Measurements from ENCODE around the gene PPT2. TPM values are rescaled to one million over a fixed set of nuclear protein-coding genes. Genes with fewer than 3 reads are reported as not detected.

Gene PPT2
- total and polyA plus RNA-seq, 2 of the 13 experiments (the other 11 are each of a cell fraction or from before 2014, with no cell fraction given) = 39.2 to 61.8 TPM

- no peak for TF ChIP-seq SNAPC4 (CRISPR knock-in tag; IDR thresholded peaks at IDR 0.05)
- no peak for TF ChIP-seq FOXM1 (CRISPR knock-in tag; IDR thresholded peaks at IDR 0.05)
- TF ChIP-seq ZNF879 (CRISPR knock-in tag; IDR thresholded peaks at IDR 0.05) = peak; percentile 8; the same call in 1 of the 2 replicates
- no peak for TF ChIP-seq ZNF468 (CRISPR knock-in tag; IDR thresholded peaks at IDR 0.05)
- TF ChIP-seq ZFP37 (CRISPR knock-in tag; IDR thresholded peaks at IDR 0.05; ENCODE audit: borderline replicate concordance) = no peak
- TF ChIP-seq JARID2 (CRISPR knock-in tag; IDR thresholded peaks at IDR 0.05; ENCODE audit: insufficient replicate concordance) = no peak
- TF ChIP-seq RXRB (CRISPR knock-in tag; IDR thresholded peaks at IDR 0.05; ENCODE audit: borderline replicate concordance) = peak; percentile 68; the same call in 1 of the 2 replicates
- TF ChIP-seq JUND (CRISPR knock-in tag; IDR thresholded peaks at IDR 0.05) = peak; percentile 73
- TF ChIP-seq ZNF280B (CRISPR knock-in tag; IDR thresholded peaks at IDR 0.05; ENCODE audit: borderline replicate concordance) = peak; percentile 40; the same call in 1 of the 2 replicates
- peak; percentile 62 for TF ChIP-seq RERE (CRISPR knock-in tag; IDR thresholded peaks at IDR 0.05; ENCODE audit: low read depth)
- peak; percentile 69; the same call in 1 of the 2 replicates for TF ChIP-seq PHF21A (CRISPR knock-in tag; IDR thresholded peaks at IDR 0.05)
- 0 out of 2 replicates have a peak, but pooled peaks have one; percentile 66 for TF ChIP-seq ZNF790 (CRISPR knock-in tag; IDR thresholded peaks at IDR 0.05; ENCODE audit: borderline replicate concordance)
- TF ChIP-seq ZNF460 (CRISPR knock-in tag; IDR thresholded peaks at IDR 0.05; ENCODE audit: borderline replicate concordance) = no peak; the same call in 1 of the 2 replicates
- TF ChIP-seq ZNF160 (CRISPR knock-in tag; IDR thresholded peaks at IDR 0.05) = 0 out of 2 replicates have a peak, but pooled peaks have one; percentile 31
- peak; percentile 98 for TF ChIP-seq HOXA3 (CRISPR knock-in tag; IDR thresholded peaks at IDR 0.05)
- TF ChIP-seq KMT2B (CRISPR knock-in tag; IDR thresholded peaks at IDR 0.05) = 0 out of 2 replicates have a peak, but pooled peaks have one; percentile 33
- peak; percentile 93 for TF ChIP-seq KDM2A (CRISPR knock-in tag; IDR thresholded peaks at IDR 0.05; ENCODE audit: borderline replicate concordance, low read depth)
Observed at GRCh38 chr6:32195902-32196681, 42.2 kb downstream of the PPT2 start (continued).
